Measurements from ENCODE around the gene SIPA1L3. TPM values are rescaled to one million over a fixed set of nuclear protein-coding genes. Genes with fewer than 3 reads are reported as not detected.

The SIPA1L3 gene
- total RNA-seq, 3 donors from 2014 or later, result 9.6 to 29.8 (median 28.5) TPM

- Histone ChIP-seq H3K36me3 (no peaks in the 10 kb centered on the region), H3K27ac (no peak overlapping the region), H3K4me3 (peak overlapping the region; percentile 24 to 50 (median 38)), H3K9me3 (peaks cover 10 to 13% of the 10 kb centered on the region in 2 donors), H3K27me3 (no peaks in the 10 kb centered on the region), H3K4me1 (no peaks in the 10 kb centered on the region)
- DNase-seq (ENCODE audit: low spot score in 2 of 2), result no peak
- intact Hi-C loops (cut with DNase I; ENCODE audit: low total_unique reads), result no loop called here
- TF ChIP-seq, protein P1, sequence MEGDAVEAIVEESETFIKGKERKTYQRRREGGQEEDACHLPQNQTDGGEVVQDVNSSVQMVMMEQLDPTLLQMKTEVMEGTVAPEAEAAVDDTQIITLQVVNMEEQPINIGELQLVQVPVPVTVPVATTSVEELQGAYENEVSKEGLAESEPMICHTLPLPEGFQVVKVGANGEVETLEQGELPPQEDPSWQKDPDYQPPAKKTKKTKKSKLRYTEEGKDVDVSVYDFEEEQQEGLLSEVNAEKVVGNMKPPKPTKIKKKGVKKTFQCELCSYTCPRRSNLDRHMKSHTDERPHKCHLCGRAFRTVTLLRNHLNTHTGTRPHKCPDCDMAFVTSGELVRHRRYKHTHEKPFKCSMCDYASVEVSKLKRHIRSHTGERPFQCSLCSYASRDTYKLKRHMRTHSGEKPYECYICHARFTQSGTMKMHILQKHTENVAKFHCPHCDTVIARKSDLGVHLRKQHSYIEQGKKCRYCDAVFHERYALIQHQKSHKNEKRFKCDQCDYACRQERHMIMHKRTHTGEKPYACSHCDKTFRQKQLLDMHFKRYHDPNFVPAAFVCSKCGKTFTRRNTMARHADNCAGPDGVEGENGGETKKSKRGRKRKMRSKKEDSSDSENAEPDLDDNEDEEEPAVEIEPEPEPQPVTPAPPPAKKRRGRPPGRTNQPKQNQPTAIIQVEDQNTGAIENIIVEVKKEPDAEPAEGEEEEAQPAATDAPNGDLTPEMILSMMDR (IDR thresholded peaks at IDR 0.05), result no peak
- TF ChIP-seq POLR2AphosphoS5 (IDR thresholded peaks at IDR 0.05), result no peak
- TF ChIP-seq POLR2A (IDR thresholded peaks at IDR 0.05), result no peak
Measured at GRCh38 chr19:38183251-38183897, 276.4 kb downstream of the SIPA1L3 start.

GRCh38 chr19:38184815-38185214 lies 277.8 kb downstream of the SIPA1L3 start:
- no peak for DNase-seq (ENCODE audit: low spot score in 2 of 2)
- intact Hi-C loops (cut with DNase I; ENCODE audit: low total_unique reads), result no loop called here
- no peaks in the 10 kb centered on the region for H3K27me3 ChIP-seq

GRCh38 chr19:38185562-38185961 lies 278.6 kb downstream of the SIPA1L3 start:
- Histone ChIP-seq H3K36me3 (no peaks in the 10 kb centered on the region), H3K27me3 (no peaks in the 10 kb centered on the region), H3K4me3 (no peak overlapping the region), H3K9me3 (peaks cover 0 to 2% of the 10 kb centered on the region in 2 donors), H3K27ac (no peak overlapping the region), H3K4me1 (no peaks in the 10 kb centered on the region)
- intact Hi-C loops (cut with DNase I; ENCODE audit: low total_unique reads), result no loop called here
- no peak for DNase-seq (ENCODE audit: low spot score in 2 of 2)
- TF ChIP-seq, protein P1 (IDR thresholded peaks at IDR 0.05), result no peak
- TF ChIP-seq POLR2AphosphoS5 (IDR thresholded peaks at IDR 0.05) (no peak), POLR2A (IDR thresholded peaks at IDR 0.05) (no peak)

More at GRCh38 chr19:38184815-38185214, 277.8 kb downstream of the SIPA1L3 start:
- TF ChIP-seq POLR2A (IDR thresholded peaks at IDR 0.05) (no peak), POLR2AphosphoS5 (IDR thresholded peaks at IDR 0.05) (no peak)
- TF ChIP-seq, protein P1 (IDR thresholded peaks at IDR 0.05), result no peak
- H3K4me3 ChIP-seq, result no peak overlapping the region
- no peaks in the 10 kb centered on the region for H3K4me1 ChIP-seq
- peaks cover 5 to 10% of the 10 kb centered on the region in 2 donors for H3K9me3 ChIP-seq
- no peaks in the 10 kb centered on the region for H3K36me3 ChIP-seq
- no peak overlapping the region for H3K27ac ChIP-seq

DNA sequence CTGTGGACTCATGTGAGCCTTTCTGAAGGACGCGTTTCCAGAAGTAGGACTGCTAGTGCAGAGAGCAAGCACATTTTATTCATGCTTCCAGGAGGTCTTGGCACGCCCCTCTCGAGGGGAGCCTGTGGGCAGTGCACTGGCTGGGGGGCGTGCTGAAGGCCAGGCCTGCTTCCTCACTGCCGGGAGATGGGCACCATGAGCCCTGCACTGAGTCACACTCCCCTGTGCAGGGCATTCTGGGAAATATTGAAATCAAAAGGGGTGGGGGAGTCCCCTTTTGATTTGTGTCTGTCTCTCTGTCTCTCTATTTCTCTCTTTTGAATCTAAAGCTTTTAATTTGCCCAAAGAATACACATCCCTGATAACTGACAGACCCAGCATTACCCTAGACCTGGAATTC lies 283.1 kb downstream of the SIPA1L3 start:
- no peak overlapping the region for H3K27ac ChIP-seq
- no peaks in the 10 kb centered on the region for H3K4me1 ChIP-seq
- DNase-seq (ENCODE audit: low spot score in 2 of 2), result no peak
- H3K36me3 ChIP-seq, result no peaks in the 10 kb centered on the region
- H3K9me3 ChIP-seq, result no peaks in the 10 kb centered on the region
- H3K4me3 ChIP-seq, result no peak overlapping the region
- intact Hi-C loops (cut with DNase I; ENCODE audit: low total_unique reads), result no loop called here
- TF ChIP-seq POLR2AphosphoS5 (IDR thresholded peaks at IDR 0.05), result no peak
- TF ChIP-seq, protein P1 (IDR thresholded peaks at IDR 0.05), result no peak
- TF ChIP-seq POLR2A (IDR thresholded peaks at IDR 0.05), result no peak
- no peaks in the 10 kb centered on the region for H3K27me3 ChIP-seq

GRCh38 chr19:38190793-38191192 lies 283.8 kb downstream of the SIPA1L3 start:
- Histone ChIP-seq H3K36me3 (no peaks in the 10 kb centered on the region), H3K27ac (no peak overlapping the region), H3K4me3 (no peak overlapping the region), H3K9me3 (no peaks in the 10 kb centered on the region), H3K4me1 (no peaks in the 10 kb centered on the region), H3K27me3 (no peaks in the 10 kb centered on the region)
- no peak for TF ChIP-seq POLR2A (IDR thresholded peaks at IDR 0.05)
- no peak for TF ChIP-seq POLR2AphosphoS5 (IDR thresholded peaks at IDR 0.05)
- TF ChIP-seq, protein P1 (IDR thresholded peaks at IDR 0.05), result no peak
- no peak for DNase-seq (ENCODE audit: low spot score in 2 of 2)
- intact Hi-C loops (cut with DNase I; ENCODE audit: low total_unique reads), result no loop called here

Data from breast epithelium (tissue), 4 donors.